Measurements from ENCODE around the gene SMARCD2.
"Not testable (repeated sequence)": the region's sequence is repeated elsewhere in the genome, so short reads cannot be mapped to it uniquely, and the experiment has no call there.

SMARCD2 gene

GRCh38 chr17:63798572-63799106 lies 43.8 kb downstream of the SMARCD2 start:
- no peak for DNase-seq

DNA sequence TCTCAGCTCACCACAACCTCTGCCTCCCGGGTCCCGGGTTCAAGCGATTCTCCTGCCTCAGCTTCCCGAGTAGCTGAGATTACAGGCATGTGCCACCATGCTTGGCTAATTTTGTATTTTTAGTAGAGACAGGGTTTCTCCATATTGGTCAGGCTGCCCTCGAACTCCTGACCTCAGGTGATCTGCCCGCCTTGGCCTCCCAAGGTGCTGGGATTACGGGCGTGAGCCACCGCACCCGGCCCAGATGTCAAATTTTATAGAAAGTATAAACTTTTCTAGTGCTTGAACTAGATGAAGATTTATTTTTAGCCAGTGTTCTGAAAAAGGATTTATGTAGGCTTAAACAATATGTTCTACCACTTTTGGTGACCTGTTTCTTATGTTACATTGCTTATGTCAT lies 46.1 kb downstream of the SMARCD2 start:
- not testable (repeated sequence) for DNase-seq

DNA sequence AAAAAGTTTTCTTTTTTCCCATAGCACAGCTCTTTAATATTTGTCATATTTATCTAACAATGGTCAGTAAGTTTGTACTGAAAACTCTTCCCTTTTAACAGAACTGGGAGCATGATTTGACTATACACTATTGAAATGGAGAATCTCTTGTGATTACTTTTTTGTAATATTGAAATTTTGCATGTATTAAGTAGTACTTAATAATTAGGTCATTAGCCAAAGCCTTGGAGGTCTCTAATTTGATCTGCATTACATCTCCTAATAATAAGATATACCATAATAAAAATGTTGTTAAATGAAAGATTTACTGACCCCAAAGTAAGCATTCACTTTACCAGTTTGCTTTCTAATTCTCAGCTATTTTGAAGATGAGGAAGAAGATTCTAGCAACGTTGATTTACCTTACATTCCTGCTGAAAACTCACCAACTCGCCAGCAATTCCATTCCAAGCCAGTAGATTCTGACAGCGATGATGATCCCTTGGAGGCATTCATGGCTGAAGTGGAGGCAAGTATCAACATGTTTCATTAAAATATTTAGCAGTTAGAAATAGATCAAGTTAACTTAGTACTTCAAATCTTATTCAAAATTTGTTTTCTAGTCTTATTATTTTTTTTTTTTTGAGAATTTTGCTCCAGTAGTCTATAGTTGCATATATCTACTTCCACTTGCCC lies 50.3 kb downstream of the SMARCD2 start:
- no peak for DNase-seq

DNA sequence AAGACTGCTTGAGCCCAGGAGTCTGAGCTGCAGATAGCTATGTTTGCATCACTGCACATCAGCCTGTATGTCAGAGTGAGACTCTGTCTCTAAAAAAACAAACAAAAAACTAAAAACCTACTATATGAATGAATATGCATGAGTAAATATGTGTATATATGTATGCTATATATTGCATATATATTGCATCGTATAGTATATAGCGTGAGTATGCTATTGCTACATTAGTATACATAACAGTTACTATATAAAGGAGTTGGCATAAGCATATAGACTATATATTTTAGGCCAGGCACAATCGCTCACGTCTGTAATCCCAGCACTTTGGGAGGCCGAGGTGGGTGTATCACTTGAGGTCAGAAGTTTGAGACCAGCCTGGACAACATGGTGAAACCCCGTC lies 52.4 kb downstream of the SMARCD2 start:
- DNase-seq: no peak

DNA sequence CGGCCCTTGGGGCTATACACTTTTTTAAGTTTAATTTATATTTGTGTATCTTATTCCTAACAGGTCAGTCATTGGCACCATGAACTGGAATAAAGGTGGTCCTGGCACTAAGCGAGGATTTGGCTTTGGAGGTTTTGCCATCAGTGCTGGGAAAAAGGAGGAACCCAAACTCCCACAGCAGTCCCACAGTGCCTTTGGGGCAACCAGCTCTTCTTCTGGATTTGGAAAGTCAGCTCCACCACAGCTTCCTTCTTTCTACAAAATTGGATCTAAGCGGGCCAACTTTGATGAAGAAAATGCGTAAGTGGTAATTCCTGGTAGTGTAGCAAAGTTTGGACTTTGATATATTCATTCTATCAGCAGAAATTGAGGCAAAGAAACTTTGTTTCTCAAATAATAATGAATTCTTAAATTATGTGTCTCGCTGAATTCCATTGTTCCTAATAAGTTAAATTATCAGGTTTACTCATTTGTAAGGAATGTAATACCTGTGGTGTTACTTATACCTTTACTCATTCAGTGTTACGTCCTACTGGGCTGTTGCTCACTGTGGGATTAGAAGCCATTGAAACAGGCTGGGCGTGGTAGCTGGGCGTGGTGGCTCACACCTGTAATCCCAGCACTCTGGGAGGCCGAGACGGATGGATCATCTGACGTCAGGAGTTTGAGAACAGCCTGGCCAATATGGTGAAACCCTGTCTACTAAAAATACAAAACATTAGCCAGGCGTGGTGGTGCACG lies 55.3 kb downstream of the SMARCD2 start:
- DNase-seq: no peak

DNA sequence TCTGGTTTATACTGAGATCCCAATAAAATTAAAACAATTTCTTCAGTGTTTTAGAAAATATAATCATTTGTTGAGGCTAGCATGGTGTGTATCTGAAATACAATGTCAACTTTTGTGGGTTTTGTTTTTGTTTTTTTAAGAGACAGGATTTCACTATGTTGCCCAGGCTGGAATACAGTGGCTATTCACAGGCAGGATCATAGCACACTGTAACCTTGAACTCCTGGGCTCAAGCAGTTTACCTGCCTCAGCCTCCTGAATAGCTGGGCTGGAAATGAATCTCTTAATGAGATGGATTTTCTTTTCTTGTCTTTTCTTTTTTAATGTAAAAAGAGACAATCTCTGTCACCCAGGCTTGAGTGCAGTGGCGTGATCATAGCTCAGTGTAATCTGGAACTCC lies 56.4 kb downstream of the SMARCD2 start:
- no peak for DNase-seq

- no peak for DNase-seq
Observed at GRCh38 chr17:63785556-63785955, 56.9 kb downstream of the SMARCD2 start.

GRCh38 chr17:63783522-63783921 lies 59.0 kb downstream of the SMARCD2 start:
- DNase-seq: no peak

Measured in NCI-H748 treated with DMSO at 0.1 percent for 48 hours (cell line).